HepG2 (cell line): ENCODE measurements around the gene GPS2. TPM values are rescaled to one million over a fixed set of nuclear protein-coding genes. Genes with fewer than 3 reads are reported as not detected.

Experiments used
- ARID4A ChIP-seq: sonication (generic); formaldehyde crosslinking; IDR thresholded peaks from 2 replicates; pipeline ENCODE4 v1.5.0; 2020; ENCODE audit warnings: mild to moderate bottlenecking, missing genetic modification reagents, borderline replicate concordance
- E2F5 ChIP-seq: sonication (generic); formaldehyde crosslinking; conservative IDR thresholded peaks from 2 replicates; pipeline ENCODE4 v1.4.0; 2020; ENCODE audit warnings: missing genetic modification reagents
- GABPA ChIP-seq, 2 experiments: IDR thresholded peaks; 2 replicates each; pipeline ENCODE4 v1.6.1; 2011 to 2016; ENCODE audit warnings: low read depth in 2 of 2, low read length in 1 of 2, missing biosample characterization in 1 of 2, missing genetic modification characterization in 1 of 2
- MAFF ChIP-seq: IDR thresholded peaks from 2 replicates; pipeline ENCODE4 v1.6.1; 2011; ENCODE audit warnings: low read depth, low read length, improper control_type of control experiment
- MTA3 ChIP-seq: sonication (generic); formaldehyde crosslinking; IDR thresholded peaks from 2 replicates; pipeline ENCODE4 v1.4.0; 2020; ENCODE audit warnings: missing genetic modification reagents
- RFX3 ChIP-seq: IDR thresholded peaks from 2 replicates; pipeline ENCODE4 v1.6.1; 2016; ENCODE audit warnings: missing biosample characterization, missing genetic modification reagents
- RFX5 ChIP-seq: IDR thresholded peaks from 2 replicates; pipeline ENCODE4 v1.6.1; 2011; ENCODE audit warnings: low read depth, low read length, improper control_type of control experiment
- SAFB2 ChIP-seq: sonication (generic); formaldehyde crosslinking; IDR thresholded peaks from 2 replicates; pipeline ENCODE4 v1.5.1; 2020; ENCODE audit warnings: missing genetic modification reagents, low read depth, mild to moderate bottlenecking, borderline replicate concordance
- THAP8 ChIP-seq: sonication (generic); formaldehyde crosslinking; IDR thresholded peaks from 2 replicates; pipeline ENCODE4 v1.5.1; 2020; ENCODE audit warnings: missing genetic modification reagents, mild to moderate bottlenecking, borderline replicate concordance
- ZNF318 ChIP-seq: sonication (generic); formaldehyde crosslinking; IDR thresholded peaks from 2 replicates; pipeline ENCODE4 v1.4.0; 2020; ENCODE audit warnings: mild to moderate bottlenecking, missing genetic modification reagents
- ZNF510 ChIP-seq: sonication (generic); formaldehyde crosslinking; IDR thresholded peaks from 2 replicates; pipeline ENCODE4 v1.4.0; 2020; ENCODE audit warnings: low read depth, mild to moderate bottlenecking, missing genetic modification reagents
- ZNF615 ChIP-seq: sonication (generic); formaldehyde crosslinking; IDR thresholded peaks from 2 replicates; pipeline ENCODE4 v1.5.0; 2020; ENCODE audit warnings: mild to moderate bottlenecking, missing genetic modification reagents, borderline replicate concordance
- ZNF775 ChIP-seq: sonication (generic); formaldehyde crosslinking; IDR thresholded peaks from 2 replicates; pipeline ENCODE4 v1.4.0; 2020; ENCODE audit warnings: missing genetic modification reagents, mild to moderate bottlenecking, moderate library complexity, borderline replicate concordance
- ZNF782 ChIP-seq: sonication (generic); formaldehyde crosslinking; IDR thresholded peaks from 2 replicates; pipeline ENCODE4 v1.4.0; 2020; ENCODE audit warnings: missing genetic modification reagents, mild to moderate bottlenecking, borderline replicate concordance
- polyA plus RNA-seq, 8 experiments: library from polyadenylated mRNA; depleted of rRNA in 3 of 8; stranded (reverse) in 7 of 8; unstranded in 1 of 8; fragments of >200 nt; fragmentation: Illumina TruSeq in 4 of 8; extraction: Trizol in 4 of 8; gene quantifications; 2 replicates each; pipeline versions ENCODE4 v1.2.1 to v1.2.3, GENCODE V29; 2011 to 2016; ENCODE audit warnings: low read depth in 4 of 8, missing spikeins in 1 of 8, mixed read lengths in 1 of 8; ENCODE audit not compliant: insufficient read depth in 1 of 8
- total RNA-seq, 5 experiments: library from RNA; depleted of rRNA; stranded (reverse); fragments of >200 nt; fragmentation: Illumina TruSeq; extraction: Trizol; gene quantifications; 2 replicates each; pipeline ENCODE4 v1.2.3, GENCODE V29; 2016; ENCODE audit warnings: low read depth in 1 of 5

GPS2 gene
- total and polyA plus RNA-seq, 2 of the 13 experiments (the other 11 are each of a cell fraction or from before 2014, with no cell fraction given): 58.0 to 59.4 TPM

GRCh38 chr17:7306911-7307685, 8.1 kb downstream of the GPS2 start, which contains the start of gene EIF5A (continued):
- TF ChIP-seq ZNF318 (no peak), MAFF (no peak), GABPA (IDR thresholded peaks at IDR 0.05; ENCODE audit: low read depth, low read length) (no peak), GABPA (CRISPR knock-in tag; IDR thresholded peaks at IDR 0.05; ENCODE audit: low read depth) (peak; percentile 68; the same call in 1 of the 2 replicates), ZNF615 (CRISPR knock-in tag) (no peak), RFX5 (0 out of 2 replicates have a peak, but pooled peaks have one; percentile 18), MTA3 (CRISPR knock-in tag) (no peak), ARID4A (CRISPR knock-in tag) (peak; percentile 51; the same call in 1 of the 2 replicates), ZNF510 (CRISPR knock-in tag) (no peak), E2F5 (no peak), ZNF775 (CRISPR knock-in tag) (no peak), THAP8 (CRISPR knock-in tag) (no peak), SAFB2 (CRISPR knock-in tag) (no peak; the same call in 1 of the 2 replicates), ZNF782 (CRISPR knock-in tag) (no peak), RFX3 (CRISPR knock-in tag) (no peak)
